ENCODE data around the gene PIK3R3.

PIK3R3 gene

DNA sequence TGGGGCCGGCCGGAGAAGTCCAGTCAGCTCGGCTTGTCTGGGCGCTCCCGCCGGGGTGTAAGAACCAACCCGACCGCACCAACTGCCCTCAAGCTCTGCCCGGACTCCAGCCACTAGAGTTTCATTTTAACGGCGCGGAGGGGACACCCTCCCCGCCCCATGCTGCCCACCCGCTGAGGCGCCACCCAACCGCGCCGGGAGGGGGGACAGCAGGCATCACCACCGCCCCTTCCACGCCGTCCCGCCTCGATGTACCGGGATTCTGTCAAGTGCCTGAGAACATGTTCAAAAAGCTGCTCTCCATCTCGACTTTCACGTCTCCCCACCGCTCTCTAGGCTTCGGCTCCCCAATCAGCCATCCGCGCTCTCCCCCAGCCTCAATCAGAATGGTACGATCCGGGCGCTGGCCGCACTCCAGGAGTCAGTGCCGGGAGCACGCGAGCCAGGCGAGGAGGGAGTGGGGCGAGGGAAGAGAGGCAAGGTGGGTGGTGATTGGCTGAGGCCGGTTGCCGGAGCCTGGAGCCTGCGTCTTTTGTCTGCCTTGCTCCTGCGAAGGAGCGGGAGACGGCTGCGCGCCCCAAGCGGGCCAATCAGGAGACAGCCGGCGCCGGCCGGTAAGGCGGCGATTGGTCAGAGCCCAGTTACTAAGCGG, at the start of gene PIK3R3:
Gene PIK3R3, minus strand, starts transcription at position 101 of the 652 bp plus-strand sequence. CDS start 677 bp downstream, outside the sequence.
- peak; percentile 95 for DNase-seq (ENCODE audit: low spot score)

DNA sequence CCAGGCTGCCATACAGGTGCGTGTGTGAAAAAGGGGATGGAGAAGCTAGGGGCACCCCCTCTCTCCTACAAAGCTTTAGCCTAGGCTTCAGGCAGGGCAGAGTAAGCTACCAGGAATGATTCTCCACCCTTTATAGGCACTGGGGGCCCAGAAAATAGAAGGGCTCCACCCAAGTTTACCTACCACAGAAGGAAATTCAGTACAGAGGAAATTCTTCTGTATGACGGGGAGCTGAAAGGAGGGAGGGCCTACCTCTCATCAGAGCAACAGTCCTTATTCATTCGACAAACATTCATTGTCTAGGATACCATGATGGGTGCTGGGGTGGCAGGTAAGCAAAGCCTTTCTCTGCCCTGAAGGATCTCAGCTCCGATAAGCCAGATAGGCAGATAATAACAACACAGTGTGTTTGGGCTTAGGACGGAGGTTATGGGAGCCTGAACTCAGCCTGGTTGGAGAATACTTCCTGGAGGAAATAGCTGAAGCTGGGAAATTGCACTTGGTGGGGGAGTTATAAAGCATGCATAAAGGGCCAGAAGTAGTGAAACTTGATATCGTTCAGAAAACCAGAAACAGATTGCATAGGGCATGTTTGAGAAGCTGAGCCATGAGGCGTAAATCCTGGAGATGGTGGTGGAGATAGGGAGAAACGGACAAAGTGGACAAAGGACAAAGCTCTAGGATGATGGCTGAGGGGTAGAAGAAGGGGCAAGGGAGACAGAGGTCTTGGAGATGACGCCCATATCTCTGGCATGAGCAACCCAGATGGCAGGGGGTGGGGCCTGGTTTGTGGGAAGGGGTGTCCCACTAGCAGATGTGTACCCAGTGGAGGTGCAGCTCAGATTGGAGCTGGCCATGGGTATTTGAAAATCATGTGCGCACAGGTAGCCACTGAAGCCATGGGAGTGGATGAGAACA, 49.2 kb upstream of the PIK3R3 start:
- no peak for DNase-seq (ENCODE audit: low spot score)

DNA sequence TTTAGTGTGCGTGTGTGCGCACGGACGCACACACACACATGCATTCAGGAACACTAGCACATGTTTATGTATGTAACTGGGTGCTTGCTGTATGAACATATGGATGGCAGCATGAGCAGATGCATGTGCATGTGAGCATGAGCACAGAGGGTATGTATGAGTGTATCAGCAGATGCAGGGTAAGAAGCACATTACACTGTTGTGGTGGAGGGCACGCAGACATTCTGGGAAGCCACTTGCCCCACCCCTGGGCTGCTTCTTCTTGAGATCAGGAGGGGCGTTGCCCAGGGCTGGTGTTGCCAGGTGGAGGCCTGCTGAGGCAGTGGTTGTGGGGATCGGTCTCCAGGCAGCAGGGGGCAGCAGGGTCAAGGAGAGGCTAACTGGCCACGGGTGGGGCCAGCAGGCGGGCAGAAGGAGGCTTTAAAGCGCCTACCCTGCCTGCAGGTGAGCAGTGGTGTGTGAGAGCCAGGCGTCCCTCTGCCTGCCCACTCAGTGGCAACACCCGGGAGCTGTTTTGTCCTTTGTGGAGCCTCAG, 47.7 kb upstream of the PIK3R3 start:
- no peak for DNase-seq (ENCODE audit: low spot score)

DNA sequence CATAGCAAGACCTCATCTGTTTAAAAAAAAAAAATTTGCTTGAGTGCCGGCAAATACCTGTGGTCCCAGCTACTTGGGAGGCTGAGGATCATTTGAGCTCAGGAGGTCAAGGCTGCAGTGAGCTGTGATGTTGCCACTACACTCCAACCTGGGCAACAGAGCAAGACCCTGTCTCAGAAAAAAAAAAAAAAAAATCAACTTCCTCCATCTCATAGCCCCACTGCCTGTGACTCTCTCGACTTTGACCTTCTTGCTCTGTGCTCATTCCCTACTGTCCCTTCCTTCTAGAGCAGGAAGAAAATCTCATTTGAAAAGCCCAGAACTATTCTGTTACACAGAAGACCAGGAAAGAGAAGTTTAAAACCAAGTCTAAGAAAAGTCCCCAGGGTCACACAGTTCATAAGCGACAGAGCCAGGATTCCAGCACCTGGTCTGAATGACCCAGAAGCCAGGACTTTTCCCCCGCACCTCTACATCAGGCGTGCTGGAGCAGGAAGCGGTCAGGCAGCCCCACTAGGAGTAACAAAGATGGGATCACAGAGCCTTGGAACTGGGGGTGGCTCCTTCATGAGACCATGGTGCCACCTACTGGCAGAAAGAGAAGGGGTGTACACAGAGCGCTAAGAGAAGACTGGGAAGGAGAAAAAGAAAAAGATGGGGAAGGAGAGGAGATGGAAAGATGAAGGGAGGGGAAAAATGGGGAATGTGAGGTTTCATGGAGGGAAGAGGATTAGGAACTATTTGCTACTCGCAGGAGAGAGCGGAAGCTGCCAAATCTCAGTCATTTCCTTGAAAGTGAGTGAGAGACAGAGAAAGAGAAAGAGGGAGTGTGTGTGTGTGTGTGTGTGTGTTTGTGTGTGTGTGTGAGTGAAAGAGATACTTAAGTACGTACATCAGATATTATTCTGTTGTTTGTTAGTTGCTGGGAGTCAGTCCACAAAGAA, 47.0 kb upstream of the PIK3R3 start:
- DNase-seq (ENCODE audit: low spot score) = peak; percentile 72

DNA sequence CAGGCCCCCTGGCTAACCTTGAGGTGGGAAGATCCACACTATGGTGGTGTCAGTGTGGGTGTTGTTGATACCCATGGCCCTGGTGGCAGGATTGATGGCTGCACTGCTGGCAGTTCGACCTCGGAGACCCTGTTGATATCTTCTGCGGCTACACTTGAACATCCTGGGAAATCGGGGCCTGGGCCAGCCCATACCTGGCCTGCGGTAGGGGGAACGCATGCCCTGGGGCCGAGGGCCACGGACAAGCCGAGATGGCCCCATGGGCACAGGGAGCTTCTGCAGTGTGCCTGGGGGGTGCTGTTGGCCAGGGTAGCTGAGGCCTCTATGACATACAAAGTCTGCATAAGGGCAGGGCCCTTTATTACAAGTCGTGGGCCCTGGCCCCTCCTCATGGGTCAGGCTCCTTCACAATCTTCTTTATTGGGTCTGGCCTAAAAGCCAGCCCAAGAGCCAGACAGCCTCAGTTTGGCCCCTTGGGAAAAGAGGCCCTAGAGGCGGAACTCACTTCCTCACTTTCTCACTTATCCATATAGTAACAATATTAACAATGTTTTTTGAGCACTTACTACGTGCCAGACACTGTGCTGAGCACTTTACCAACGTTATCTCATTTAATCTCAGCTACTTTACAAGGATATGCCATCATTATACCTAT, 43.9 kb upstream of the PIK3R3 start, which contains the start of gene P3R3URF:
Gene P3R3URF, minus strand, starts transcription at position 278 of the 655 bp plus-strand sequence. Its CDS starts 17 bp downstream, at position 261.
- DNase-seq (ENCODE audit: low spot score) = no peak

DNA sequence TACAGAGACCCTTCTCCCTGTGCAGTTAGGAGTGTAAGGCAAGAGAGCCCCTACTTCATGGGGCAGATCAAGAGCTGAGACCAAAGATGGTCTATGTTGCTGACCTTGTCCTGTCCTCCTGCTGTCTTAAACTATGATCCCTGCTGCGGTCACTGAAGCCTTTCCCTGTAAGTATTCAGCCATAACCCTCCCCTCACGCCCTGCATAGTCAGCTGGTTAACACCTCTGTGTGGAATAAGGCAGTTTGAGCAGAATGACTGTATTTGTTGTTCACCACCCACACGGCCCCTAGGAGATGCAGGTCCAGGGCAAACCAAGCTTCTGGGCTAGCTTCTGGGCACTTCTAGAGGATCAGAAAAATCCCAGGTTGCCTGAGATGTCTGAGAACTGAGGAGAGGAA, 42.8 kb upstream of the PIK3R3 start:
- no peak for DNase-seq (ENCODE audit: low spot score)

DNA sequence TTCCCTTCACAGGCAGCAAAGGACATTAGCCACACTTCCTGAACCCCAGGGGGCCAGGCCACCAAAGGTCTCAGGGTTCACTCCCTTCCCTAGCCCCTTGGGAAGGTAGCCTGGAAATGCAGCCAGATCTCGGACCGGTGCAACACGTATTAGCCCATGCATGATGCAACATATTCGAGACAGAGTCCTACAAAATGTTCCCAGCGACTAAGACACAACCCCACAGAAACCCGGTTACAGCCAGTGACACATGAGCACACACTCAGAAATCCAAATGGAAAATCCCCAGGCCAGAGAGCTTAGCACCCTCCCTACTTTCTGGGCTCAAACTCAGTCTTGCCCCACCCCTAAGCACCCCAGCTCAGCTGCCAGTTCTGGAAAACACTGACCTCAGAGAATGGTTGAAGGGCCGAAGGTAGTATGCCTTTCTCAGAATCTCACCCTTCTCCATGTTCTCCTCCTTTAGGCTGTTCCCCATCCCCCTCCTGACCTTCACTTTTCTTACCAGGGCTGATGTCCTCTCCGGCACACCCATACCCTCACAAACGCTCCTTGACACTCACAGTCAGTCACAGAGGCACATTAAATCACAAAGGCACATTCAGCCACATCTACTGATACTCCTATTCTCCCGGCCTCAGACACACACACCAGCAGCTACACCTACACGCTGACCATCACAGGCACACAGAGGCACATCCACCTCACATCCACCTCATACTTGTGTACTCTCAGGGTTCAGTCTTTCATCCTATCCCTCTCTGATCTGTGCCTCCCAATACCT, 42.2 kb upstream of the PIK3R3 start, which contains the start of gene TSPAN1:
Gene TSPAN1, plus strand, starts transcription at position 640 of the 784 bp plus-strand sequence. CDS start 6,021 bp downstream, outside the sequence.
- DNase-seq (ENCODE audit: low spot score) = no peak

DNA sequence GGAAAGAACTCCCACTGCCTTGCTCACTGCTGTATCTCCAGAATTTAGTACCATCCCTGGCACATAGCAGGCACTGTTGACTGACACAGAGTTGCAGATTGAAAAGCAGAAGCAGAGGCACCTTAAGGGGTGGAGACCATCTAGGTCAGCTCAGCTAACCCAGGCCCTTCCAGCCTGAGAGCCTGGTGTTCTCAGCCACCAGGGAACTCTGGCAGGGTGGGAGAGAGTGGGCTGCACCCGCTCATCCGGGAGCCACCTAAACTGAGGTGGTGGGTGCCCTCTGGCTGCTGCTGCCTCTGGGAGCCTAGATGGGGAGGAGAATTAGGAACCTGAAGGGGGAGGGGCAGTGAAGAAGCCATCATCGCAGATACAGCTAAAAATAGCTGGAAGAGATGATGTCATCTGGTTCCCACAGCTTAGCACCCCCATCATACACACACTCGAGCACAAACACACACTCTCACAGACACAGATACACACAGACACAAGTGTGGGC, 41.0 kb upstream of the PIK3R3 start:
- DNase-seq (ENCODE audit: low spot score) = no peak

DNA sequence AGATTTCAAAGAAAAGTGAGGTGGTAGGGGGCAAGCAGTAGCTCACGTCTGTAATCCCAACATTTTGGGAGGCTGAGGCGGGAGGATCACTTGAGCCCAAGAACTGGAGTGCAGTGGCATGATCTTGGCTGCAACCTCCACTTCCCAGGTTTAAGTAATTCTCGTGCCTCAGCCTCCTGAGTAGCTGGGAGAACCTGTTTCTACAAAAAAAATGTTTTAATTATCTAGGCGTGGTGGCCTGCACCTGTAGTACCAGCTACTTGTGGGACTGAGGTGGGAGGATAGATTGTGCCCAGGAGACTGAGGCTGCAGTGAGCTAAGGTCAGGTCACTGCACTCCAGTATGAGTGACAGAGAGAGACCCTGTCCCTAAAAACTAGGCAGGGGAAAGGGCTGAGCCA, 39.9 kb upstream of the PIK3R3 start:
- DNase-seq (ENCODE audit: low spot score) = no peak

DNA sequence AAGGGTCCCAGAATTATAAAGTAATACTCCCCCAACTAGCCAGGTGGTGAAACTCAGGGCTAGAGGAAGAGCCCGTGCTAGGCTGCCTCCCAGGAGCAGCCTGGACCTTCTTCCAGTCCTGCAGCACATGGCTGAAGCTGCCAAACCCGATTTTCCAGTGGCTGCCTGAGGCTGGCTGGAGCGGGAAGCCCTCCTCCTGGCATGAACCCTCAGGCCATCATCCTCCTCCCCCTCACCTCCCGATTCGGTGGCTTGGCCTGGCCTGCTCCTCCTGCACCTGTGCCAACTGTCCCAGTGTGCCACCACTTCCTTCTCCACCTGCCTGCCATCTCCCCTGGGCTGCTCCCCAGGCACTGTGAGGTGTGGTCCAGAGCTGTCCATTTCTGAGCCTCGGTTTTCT, 39.4 kb upstream of the PIK3R3 start:
- no peak for DNase-seq (ENCODE audit: low spot score)

DNA sequence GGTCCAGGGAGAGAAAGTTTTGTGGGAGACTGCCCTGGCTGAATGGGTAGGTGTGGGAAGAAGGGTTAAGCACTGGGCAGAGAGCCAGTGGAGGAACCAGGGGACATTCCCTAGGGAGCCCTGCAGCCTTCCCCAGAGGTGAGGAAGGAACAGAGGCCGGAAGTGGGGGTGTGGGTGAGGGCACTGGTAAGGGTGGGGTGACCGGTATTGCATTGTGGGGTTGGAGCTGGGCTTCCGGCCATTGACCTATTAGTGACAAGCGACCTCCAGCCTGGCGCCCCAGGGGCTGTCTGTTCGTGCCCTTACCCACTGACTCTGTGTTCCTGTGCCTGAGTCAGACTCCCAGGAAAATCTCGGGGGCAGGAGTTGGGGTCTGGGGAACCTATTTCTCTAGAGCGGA, 38.9 kb upstream of the PIK3R3 start:
- no peak for DNase-seq (ENCODE audit: low spot score)

DNA sequence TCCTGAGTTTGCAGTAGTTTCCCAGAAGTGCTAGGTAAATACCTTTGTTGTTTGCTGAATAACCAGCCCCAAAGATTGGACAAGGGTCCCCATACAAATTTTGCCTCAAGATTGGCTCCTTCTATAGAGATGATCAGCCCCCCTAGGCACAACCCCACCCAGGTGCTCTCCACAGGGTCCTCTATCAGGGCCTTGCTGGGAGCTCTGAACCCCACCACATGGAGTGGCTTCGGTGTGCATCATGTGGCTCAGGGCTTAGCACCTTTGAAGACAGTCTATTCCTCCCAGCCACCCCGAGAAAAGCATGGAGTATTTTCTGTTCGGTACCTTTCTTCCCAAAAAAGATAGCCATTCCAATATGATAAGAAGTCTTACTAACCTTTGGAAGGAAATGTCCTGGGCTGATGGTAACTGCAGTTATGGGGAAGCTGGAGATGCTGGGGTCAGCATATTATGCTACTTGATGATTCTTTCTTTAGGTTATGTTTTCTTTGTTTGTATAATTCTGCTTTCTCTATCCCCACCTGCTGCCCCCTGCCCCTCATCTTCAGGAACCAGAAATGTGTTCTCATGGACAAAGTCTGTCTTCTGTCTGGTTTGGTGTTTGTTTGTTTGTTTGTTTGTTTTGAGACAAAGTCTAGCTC, 37.5 kb upstream of the PIK3R3 start:
- DNase-seq (ENCODE audit: low spot score) = no peak

DNA sequence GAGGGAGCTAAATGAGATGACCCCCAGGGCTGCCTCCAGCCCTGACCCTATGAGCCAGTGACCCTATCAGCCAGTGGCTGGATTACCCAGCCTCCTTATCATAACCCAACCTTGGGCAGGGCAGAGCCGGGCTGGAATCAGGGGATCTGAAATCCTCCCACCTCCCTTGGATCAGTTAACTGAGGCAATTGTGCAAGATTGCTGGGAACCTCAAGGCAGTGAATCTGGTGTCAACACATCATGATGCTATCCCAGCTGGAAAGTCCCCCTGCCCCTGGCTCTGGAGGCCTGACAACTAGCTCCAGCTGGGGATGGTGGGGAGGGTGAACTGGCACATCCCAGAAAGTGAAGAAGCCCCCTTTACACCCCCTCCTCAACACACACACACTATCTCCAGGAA, 36.0 kb upstream of the PIK3R3 start:
- no peak for DNase-seq (ENCODE audit: low spot score)

DNA sequence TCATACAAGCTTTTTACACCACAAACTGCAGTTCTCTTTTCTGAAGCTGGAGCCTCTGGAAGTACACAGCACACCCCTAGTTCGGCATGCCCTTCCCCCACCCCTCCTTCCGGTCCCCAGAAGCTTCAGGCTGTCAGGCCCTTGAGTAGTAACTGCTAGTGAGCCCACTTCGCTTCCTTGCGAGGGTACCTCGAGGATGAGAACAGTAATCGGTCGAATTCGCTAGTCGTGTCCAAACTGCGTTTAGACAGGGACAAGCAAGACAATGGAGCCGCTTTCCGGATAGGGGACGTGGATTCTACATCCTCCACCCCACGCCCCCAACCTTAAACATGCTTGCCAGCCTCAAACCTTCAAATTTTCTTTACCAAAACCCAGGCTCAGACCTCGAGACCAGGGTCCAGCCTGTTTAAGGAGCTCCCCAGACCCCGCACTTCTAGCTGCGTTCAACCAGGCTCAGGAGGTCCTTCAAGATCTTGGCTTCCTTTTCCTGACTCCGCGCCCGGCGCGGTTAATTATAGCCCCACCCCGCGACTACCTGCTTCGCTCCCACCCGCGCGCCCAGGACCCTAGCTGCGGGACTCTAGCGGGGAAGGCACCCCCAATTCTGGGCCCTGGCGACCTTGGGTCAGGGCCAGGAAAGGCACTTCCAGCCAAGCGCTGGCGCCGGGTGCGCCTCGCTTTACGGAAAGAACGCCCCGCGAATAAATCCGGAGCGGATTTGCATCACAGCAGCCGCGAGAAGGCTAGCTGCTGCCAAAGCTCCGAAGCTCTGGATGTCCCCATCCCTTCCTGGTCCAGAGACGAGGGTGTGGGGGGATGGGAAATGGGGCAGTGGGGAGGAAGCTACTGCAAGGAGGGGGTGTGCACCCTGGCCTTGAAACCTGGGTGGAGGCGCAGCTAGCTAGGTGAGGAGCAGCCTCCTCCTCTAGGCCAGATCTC, 34.4 kb upstream of the PIK3R3 start:
- DNase-seq (ENCODE audit: low spot score) = peak; percentile 32

DNA sequence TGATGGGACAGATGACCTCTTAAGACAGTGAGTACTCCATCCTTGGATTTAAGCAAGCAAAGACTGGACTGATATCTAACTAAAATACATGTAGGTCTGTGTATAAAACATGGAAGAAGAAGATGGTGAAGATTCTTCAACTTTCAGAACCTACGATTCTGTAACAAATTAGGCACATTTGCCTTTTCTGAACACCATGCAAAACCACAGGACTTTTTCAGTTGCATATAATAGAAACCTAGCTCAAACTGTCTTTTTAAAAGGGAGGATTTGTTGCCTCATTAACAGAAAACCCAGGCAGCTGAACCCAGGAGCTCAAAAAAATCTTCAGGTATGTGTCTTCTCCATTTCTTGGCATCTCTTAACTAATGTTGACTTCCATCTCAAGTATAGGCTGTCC, 27.8 kb upstream of the PIK3R3 start:
- no peak for DNase-seq (ENCODE audit: low spot score)

DNA sequence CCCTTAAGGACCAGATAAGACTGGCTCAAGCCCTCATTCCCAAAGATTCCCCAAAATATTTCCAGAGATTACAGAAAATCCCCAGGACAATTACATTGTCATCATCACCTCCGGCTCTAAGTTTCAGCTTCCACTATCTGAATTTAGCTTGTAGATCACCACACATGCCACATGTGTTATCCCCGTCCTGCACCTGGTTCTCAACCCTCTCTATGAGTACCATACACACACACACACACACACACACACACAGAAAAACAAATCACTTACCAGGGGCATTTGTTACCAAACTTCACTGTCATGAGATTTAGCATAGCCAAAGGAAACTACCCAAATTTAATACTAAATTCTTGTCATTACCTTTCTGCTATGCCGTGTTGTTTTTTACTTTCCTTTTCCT, 27.1 kb upstream of the PIK3R3 start:
- DNase-seq (ENCODE audit: low spot score) = no peak

DNA sequence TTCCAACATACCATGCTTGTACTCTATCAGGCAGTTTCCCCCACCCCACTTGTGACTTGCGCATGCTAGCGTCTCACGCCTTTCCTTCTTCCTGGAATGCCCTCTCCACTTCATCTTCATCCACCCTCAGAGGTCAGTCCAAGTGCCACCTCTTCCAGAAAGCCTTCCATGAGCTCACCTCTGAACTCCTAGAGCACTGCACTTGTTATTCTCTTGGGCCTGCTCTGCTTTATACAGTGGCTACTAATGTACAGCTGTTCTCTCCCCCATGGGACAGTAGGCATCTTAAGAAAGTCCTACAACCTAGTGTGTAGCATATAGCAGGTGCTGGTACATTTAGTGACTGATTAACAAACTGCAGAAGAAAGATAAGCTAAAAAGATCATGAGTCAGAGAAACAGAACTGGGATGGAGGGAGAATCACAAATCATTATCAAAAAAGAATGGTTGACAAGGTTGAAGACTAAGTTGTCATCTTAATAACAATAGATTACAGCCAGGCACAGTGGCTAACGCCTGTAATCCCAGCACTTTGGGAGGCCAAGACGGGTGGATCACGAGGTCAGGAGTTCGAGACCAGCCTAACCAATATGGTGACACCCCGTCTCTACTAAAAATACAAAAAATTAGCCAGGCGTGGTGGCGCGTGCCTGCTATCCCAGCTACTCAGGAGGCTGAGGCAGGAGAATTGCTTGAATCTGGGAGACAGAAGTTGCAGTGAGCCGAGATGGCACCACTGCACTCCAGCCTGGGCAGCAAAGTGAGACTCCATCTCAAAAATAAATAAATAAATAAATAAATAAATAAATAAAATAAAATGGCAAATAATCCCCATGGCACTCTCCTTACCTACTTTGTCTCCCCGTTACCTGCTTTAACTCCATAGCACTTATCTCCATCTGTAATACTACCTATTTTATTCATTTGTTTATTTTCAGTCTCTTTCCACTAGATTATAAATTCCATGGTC, 26.2 kb upstream of the PIK3R3 start:
- no peak for DNase-seq (ENCODE audit: low spot score)

Measured in CD4-positive, alpha-beta T cell treated with Interleukin-2 at 100 ng/mL for 4 hours (primary cell).